Adrenal gland (tissue), 12 donors: ENCODE measurements around the gene REXO5. TPM values are rescaled to one million over a fixed set of nuclear protein-coding genes. Genes with fewer than 3 reads are reported as not detected.
A peak's percentile ranks its signal among the peaks of the same experiment; 100 is the strongest.
"Not testable (repeated sequence)": the region's sequence is repeated elsewhere in the genome, so short reads cannot be mapped to it uniquely, and the experiment has no call there.

Source experiments
- DNase-seq, 7 donors: peaks; one replicate each; pipeline ENCODE4 v3.0.0-alpha.2; 2019 to 2020
- H3K27ac ChIP-seq, 5 donors: fragments of 200-600 bp; sonication (generic) in 4 of 5; 1 replicate in 3 of 5; 2 replicates in 2 of 5; pipeline versions ENCODE4 v1.5.1 to v1.8.0; 2016 to 2020; ENCODE audit warnings: mild to moderate bottlenecking in 1 of 5
- H3K27me3 ChIP-seq: fragments of 200-600 bp; 2 replicates; pipeline ENCODE4 v1.8.0; 2021
- H3K36me3 ChIP-seq, 2 donors: fragments of 200-600 bp; replicated peaks in 1 of 2; 1 replicate in 1 of 2; 2 replicates in 1 of 2; pipeline versions ENCODE4 v1.5.1 to v1.8.0; 2018 to 2022
- H3K4me1 ChIP-seq, 2 donors: fragments of 200-600 bp; replicated peaks in 1 of 2; 1 replicate in 1 of 2; 2 replicates in 1 of 2; pipeline versions ENCODE4 v1.5.1 to v1.8.0; 2018 to 2021
- H3K4me3 ChIP-seq, 4 donors: fragments of 200-600 bp; sonication (generic) in 3 of 4; one replicate each; pipeline ENCODE4 v1.5.1; 2016 to 2018
- H3K9me3 ChIP-seq, 3 donors: fragments of 200-600 bp; sonication (generic) in 1 of 3; replicated peaks in 1 of 3; 1 replicate in 2 of 3; 2 replicates in 1 of 3; pipeline versions ENCODE4 v1.5.1 to v1.8.0; 2016 to 2021
- POLR2A ChIP-seq, 2 donors: fragments of 450-650 bp; IDR thresholded peaks; one replicate each; pipeline ENCODE4 v1.6.1; 2017; ENCODE audit warnings: antibody characterized with exemption in 2 of 2, mild to moderate bottlenecking in 2 of 2, moderate library complexity in 1 of 2
- WGBS, 4 donors: extraction: QIAGEN DNeasy Blood & Tissue Kit in 2 of 4; methylation state at CpG; one replicate each; pipeline versions ENCODE4 v1.1.5 to v1.1.7; 2013 to 2017; 5-methylcytosine and 5-hydroxymethylcytosine counted together
- intact Hi-C, 2 donors: fragments of 100-400 bp; cut with DNase I; formaldehyde crosslinking; loops; one replicate each; pipeline versions ENCODE4 v1.14.1 to v1.15.0; 2022 to 2023
- polyA plus RNA-seq, 3 donors: library from polyadenylated mRNA; stranded (reverse); fragments of 200-250 nt in 2 of 3; fragments of 350-450 nt in 1 of 3; fragmentation: Illumina TruSeq in 1 of 3; extraction: RNeasy Lipid Tissue Mini Kit (QIAGEN cat#74804) in 1 of 3; gene quantifications; one replicate each; pipeline ENCODE4 v1.2.3, GENCODE V29; 2013 to 2014
- total RNA-seq, 9 donors: library from RNA; depleted of rRNA in 4 of 9; stranded (reverse); fragments of >200 nt in 4 of 9; fragments of 120-200 nt in 1 of 9; fragmentation: NEBNext Ultra II Directional in 1 of 9; extraction: Animal tissue kit (Norgen Biotek cat#: 25700) in 1 of 9; gene quantifications; one replicate each; pipeline versions ENCODE4 v1.1.0 to v1.2.4, GENCODE V29; 2013 to 2023
- TF ChIP-seq, protein P1 (sequence below), 6 experiments: fragments of 450-650 bp in 4 of 6; fragments of 200-600 bp in 2 of 6; sonication (generic) in 1 of 6; IDR thresholded peaks; 1 replicate in 5 of 6; 2 replicates in 1 of 6; pipeline versions ENCODE4 v1.5.1 to v1.8.0; 2016 to 2021; ENCODE audit warnings: antibody characterized with exemption in 6 of 6, mild to moderate bottlenecking in 2 of 6, moderate library complexity in 1 of 6
- donor health status: healthy with polysubstance abuse.
- donor health status: Bipolar disorder and iron deficiency.
- donor health status: DM: yes; HTN: yes; CAD: no.
- donor health status: DM: no; HTN: no; CAD: no.
- donor health status: DM: no; HTN: no; CAD: no.
- donor health status: DM: yes; HTN: yes; CAD: no.

REXO5 gene
- total and polyA plus RNA-seq, 12 donors: 0.78 to 10.1 (median 3.5) TPM

DNA sequence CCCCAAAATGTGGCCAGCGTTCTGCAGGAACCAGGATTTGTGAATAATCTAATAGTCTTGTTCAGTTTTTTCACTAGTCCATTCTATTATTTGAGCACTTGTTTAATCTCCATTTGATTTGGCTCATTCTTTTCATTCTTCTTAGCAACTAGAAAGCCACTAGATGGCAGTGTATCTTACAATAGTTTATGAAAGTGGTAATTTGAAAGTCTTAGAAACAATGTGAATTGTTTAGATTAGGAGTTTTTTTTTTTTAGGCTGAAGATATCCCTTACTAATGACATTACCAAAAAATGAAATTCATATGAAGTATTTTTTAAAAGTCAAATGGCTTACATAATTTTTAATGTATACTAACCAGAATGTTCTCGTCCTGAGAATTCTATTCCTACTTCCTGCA, 6.7 kb upstream of the REXO5 start:
- intact Hi-C loops: no loop called here
- Histone ChIP-seq H3K4me1 (peaks cover 0 to 12% of the 10 kb centered on the region in 2 donors), H3K4me3 (no peak overlapping the region), H3K36me3 (peaks cover 0 to 23% of the 10 kb centered on the region in 2 donors), H3K27me3 (no peaks in the 10 kb centered on the region), H3K27ac (peak overlapping the region in 2 of 5 donors; percentile 45 to 58), H3K9me3 (no peaks in the 10 kb centered on the region)
- TF ChIP-seq POLR2A (IDR thresholded peaks at IDR 0.05): no peak
- TF ChIP-seq, protein P1, sequence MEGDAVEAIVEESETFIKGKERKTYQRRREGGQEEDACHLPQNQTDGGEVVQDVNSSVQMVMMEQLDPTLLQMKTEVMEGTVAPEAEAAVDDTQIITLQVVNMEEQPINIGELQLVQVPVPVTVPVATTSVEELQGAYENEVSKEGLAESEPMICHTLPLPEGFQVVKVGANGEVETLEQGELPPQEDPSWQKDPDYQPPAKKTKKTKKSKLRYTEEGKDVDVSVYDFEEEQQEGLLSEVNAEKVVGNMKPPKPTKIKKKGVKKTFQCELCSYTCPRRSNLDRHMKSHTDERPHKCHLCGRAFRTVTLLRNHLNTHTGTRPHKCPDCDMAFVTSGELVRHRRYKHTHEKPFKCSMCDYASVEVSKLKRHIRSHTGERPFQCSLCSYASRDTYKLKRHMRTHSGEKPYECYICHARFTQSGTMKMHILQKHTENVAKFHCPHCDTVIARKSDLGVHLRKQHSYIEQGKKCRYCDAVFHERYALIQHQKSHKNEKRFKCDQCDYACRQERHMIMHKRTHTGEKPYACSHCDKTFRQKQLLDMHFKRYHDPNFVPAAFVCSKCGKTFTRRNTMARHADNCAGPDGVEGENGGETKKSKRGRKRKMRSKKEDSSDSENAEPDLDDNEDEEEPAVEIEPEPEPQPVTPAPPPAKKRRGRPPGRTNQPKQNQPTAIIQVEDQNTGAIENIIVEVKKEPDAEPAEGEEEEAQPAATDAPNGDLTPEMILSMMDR (IDR thresholded peaks at IDR 0.05): peak; percentile 30 to 69 (median 54)
- DNase-seq: no peak
- 46 to 69% (median 53%) methylated on average over 2 of the region's 2 CpGs for WGBS, 4 donors

DNA sequence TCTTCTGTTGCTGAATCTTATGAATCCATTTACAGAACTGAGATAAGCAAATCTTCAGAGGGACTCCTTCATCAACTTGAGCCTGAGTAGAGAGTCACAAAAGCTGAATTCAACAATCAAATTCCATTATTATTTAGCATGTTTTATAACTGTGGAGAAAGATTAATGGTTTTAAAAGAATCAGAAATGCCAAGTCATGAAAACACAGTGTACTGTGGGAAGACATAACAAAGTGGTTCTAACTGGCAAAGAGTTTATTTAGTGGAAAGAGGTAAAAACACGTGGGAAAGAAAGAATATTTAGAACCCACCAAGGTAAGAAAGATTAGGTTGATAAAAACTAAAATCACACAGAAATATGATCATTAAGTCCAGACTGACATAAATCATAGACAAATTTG, 5.0 kb upstream of the REXO5 start:
- TF ChIP-seq, protein P1 (IDR thresholded peaks at IDR 0.05): no peak
- TF ChIP-seq POLR2A (IDR thresholded peaks at IDR 0.05): no peak
- H3K9me3 ChIP-seq: no peaks in the 10 kb centered on the region
- 41 to 59% (median 47%) methylated on average over 1 of the region's 1 CpG for WGBS, 4 donors
- no peak overlapping the region for H3K27ac ChIP-seq
- peaks cover 4 to 19% of the 10 kb centered on the region in 2 donors for H3K4me1 ChIP-seq
- intact Hi-C loops: loop anchor here in 1 of 2 donors (5.0 kb wide), 1 partner anchor 281 kb away; no protein-coding TSS in a partner anchor
- H3K36me3 ChIP-seq: peaks cover 0 to 23% of the 10 kb centered on the region in 2 donors
- H3K27me3 ChIP-seq: no peaks in the 10 kb centered on the region
- no peak overlapping the region for H3K4me3 ChIP-seq
- DNase-seq: no peak

DNA sequence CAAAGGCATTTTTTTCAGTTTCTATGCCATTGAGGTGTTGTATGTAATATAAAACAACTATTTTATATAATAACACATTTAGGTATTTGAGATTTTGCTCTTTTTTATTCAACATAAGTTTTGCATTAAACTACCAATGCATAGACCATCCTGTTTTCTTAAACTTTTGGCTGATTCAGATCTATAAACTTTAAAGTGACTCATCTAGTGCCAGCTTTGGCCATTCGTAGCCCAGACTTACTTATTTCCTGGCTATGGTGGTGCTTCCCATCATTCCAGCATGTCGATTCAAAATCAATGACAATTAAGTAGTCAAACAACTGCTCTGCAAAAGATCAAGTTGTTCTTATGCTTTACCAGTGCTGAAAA, 3.2 kb upstream of the REXO5 start:
- no peak for TF ChIP-seq POLR2A (IDR thresholded peaks at IDR 0.05)
- DNase-seq: no peak
- Histone ChIP-seq H3K27ac (no peak overlapping the region), H3K4me3 (no peak overlapping the region), H3K27me3 (no peaks in the 10 kb centered on the region), H3K9me3 (no peaks in the 10 kb centered on the region), H3K4me1 (peaks cover 4 to 19% of the 10 kb centered on the region in 2 donors), H3K36me3 (peaks cover 0 to 15% of the 10 kb centered on the region in 2 donors)
- WGBS, 4 donors: 82 to 91% (median 84%) methylated on average over 2 of the region's 2 CpGs
- intact Hi-C loops: loop anchor here in 1 of 2 donors (5.0 kb wide), 1 partner anchor 279 kb away; no protein-coding TSS in a partner anchor

DNA sequence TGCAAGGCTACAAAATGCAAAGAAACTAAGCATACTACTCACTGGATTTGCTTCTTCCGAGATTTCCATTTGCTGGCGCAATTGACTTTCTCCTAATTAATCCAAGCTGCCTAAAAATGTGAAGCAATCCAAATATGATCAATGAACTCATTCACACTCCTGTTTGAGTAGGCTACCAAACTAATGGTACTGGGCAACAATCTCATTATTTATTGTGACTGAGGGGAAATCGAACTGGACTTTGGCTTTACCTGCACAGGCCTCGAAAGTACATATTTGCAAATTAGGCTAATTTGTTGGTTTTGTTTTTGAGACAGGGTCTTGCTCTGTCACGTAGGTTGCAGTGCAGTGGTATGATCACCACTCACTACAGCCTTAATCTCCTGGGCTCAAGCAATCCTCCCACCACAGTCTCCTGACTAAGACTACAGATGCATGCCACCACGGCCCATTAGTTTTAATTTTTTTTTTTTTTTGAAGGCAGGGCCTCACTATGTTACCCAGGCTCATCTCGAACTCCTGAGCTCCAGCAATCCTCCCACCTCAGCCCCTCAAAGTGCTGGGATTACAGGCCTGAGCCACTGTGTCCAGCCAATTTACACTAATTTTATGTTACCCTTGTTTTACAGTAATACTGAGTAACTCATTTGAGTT, 2.6 kb upstream of the REXO5 start:
- Histone ChIP-seq H3K4me1 (peaks cover 4 to 14% of the 10 kb centered on the region in 2 donors), H3K27me3 (no peaks in the 10 kb centered on the region), H3K9me3 (no peaks in the 10 kb centered on the region), H3K4me3 (no peak overlapping the region), H3K36me3 (peaks cover 0 to 10% of the 10 kb centered on the region in 2 donors), H3K27ac (no peak overlapping the region)
- DNase-seq: no peak
- TF ChIP-seq POLR2A (IDR thresholded peaks at IDR 0.05): no peak
- TF ChIP-seq, protein P1 (IDR thresholded peaks at IDR 0.05): no peak
- 93 to 95% (median 94%) methylated on average over 7 of the region's 7 CpGs for WGBS, 4 donors
- intact Hi-C loops: loop anchor here in 1 of 2 donors (5.0 kb wide), 1 partner anchor 279 kb away; no protein-coding TSS in a partner anchor

DNA sequence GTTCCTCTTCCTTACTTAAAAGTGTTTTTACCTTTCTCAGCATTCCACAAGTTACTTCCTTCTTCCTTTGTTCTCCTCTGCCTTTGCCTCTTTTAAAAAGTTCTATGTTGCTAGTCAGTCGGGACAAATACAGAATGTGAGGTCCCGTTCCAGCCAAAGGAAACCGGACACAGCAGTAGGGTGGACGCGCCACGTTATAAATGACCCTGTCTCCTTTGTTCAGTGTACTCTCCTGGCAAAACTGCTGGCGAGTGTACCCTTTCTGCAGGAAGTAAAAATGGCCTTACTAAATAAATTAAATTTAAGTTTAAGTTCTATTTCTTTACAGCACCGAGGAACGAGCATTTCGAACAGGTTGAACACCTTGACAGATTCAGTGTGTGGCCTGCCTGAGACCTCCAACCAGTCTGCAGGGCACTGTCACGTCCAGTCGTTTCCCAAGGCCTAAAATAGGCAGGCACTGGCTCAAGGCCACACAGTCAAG, 601 bp upstream of the REXO5 start:
- intact Hi-C loops, H3K9me3 ChIP-seq, H3K27me3 ChIP-seq, H3K4me1 ChIP-seq, H3K36me3 ChIP-seq: not testable (repeated sequence)
- WGBS, 4 donors: 2 to 13% (median 4%) methylated on average over 7 to 12 of the region's 12 CpGs
- peak overlapping the region; percentile 28 to 97 (median 75) for H3K4me3 ChIP-seq
- H3K27ac ChIP-seq: peak overlapping the region; percentile 82 to 97 (median 91)
- DNase-seq: peak in 2 of 7 donors; percentile 41 to 58
